Measurements from ENCODE around the gene SPRED3. TPM values are rescaled to one million over a fixed set of nuclear protein-coding genes. Genes with fewer than 3 reads are reported as not detected.
A peak's percentile ranks its signal among the peaks of the same experiment; 100 is the strongest.

The SPRED3 gene
- total and polyA plus RNA-seq, 9 of the 15 experiments (the other 6 are each of a cell fraction or from before 2014, with no cell fraction given), result 0.05 to 1.3 (median 0.36) TPM

DNA sequence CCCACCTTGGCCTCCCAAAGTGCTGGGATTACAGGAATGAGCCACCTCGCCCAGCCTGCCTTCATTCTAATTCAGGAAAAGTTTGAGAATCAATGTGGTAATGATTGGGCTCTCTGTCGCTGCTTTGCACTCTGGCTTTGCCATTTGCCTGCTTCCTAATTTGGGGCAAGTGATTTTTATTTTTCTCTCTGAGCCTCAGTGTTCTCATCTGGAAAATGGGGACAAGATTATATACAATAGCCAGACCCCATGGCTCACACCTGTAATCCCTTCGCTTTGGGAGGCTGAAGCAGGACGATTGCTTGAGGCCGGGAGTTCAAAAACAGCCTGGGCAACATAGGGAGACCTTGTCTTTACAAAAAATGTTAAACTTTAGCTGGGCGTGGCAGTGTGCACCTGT is 48.8 kb downstream of the SPRED3 start (continued):
- TF ChIP-seq, protein P1, sequence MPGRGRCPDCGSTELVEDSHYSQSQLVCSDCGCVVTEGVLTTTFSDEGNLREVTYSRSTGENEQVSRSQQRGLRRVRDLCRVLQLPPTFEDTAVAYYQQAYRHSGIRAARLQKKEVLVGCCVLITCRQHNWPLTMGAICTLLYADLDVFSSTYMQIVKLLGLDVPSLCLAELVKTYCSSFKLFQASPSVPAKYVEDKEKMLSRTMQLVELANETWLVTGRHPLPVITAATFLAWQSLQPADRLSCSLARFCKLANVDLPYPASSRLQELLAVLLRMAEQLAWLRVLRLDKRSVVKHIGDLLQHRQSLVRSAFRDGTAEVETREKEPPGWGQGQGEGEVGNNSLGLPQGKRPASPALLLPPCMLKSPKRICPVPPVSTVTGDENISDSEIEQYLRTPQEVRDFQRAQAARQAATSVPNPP (IDR thresholded peaks at IDR 0.05; ENCODE audit: borderline replicate concordance, insufficient read depth, insufficient read length), result no peak
- TF ChIP-seq STAT6 (CRISPR knock-in tag; IDR thresholded peaks at IDR 0.05), result no peak
- peak; percentile 75 for TF ChIP-seq CHD4 (IDR thresholded peaks at IDR 0.05; ENCODE audit: insufficient read depth, insufficient replicate concordance, low read depth, low read length, poor library complexity, severe bottlenecking)
- peak; percentile 97 for TF ChIP-seq BCOR (IDR thresholded peaks at IDR 0.05)
- TF ChIP-seq KDM1A (IDR thresholded peaks at IDR 0.05), result peak; percentile 80 to 82
- no peak for TF ChIP-seq ZNF41 (CRISPR knock-in tag; conservative IDR thresholded peaks at IDR 0.05)
- TF ChIP-seq CHD2 (IDR thresholded peaks at IDR 0.05; ENCODE audit: low read depth, low read length), result no peak
- TF ChIP-seq ZNF384 (IDR thresholded peaks at IDR 0.05; ENCODE audit: low read depth, low read length), result no peak
- TF ChIP-seq SLC30A9 (CRISPR knock-in tag; IDR thresholded peaks at IDR 0.05), result no peak
- peak; percentile 37 for TF ChIP-seq PHF20 (IDR thresholded peaks at IDR 0.05; ENCODE audit: partially characterized antibody)
- no peak for TF ChIP-seq MAZ (CRISPR knock-in tag; conservative IDR thresholded peaks at IDR 0.05 in 1 of 2, IDR thresholded peaks at IDR 0.05 in 1 of 2)
- no peak for TF ChIP-seq TARDBP (IDR thresholded peaks at IDR 0.05)
- TF ChIP-seq SMC3 (conservative IDR thresholded peaks at IDR 0.05; ENCODE audit: insufficient read depth, low read depth, low read length), result no peak
- peak; percentile 67; the same call in 1 of the 2 replicates for TF ChIP-seq HDAC2 (IDR thresholded peaks at IDR 0.05)
- no peak for TF ChIP-seq POLR2AphosphoS5 (IDR thresholded peaks at IDR 0.05; ENCODE audit: control insufficient read depth, insufficient read depth, low read depth, low read length)
- TF ChIP-seq ZFP36 (IDR thresholded peaks at IDR 0.05; ENCODE audit: low read depth, low read length, partially characterized antibody), result no peak
- no peak for TF ChIP-seq CBX3 (IDR thresholded peaks at IDR 0.05; ENCODE audit: borderline replicate concordance in 1 of 2, low read length in 2 of 2)
- no peak for TF ChIP-seq ZNF121 (CRISPR knock-in tag; conservative IDR thresholded peaks at IDR 0.05)
- peak; percentile 62 for TF ChIP-seq ADNP (tag; IDR thresholded peaks at IDR 0.05)
- TF ChIP-seq THRA (IDR thresholded peaks at IDR 0.05), result no peak
- TF ChIP-seq ZZZ3 (IDR thresholded peaks at IDR 0.05), result no peak
- no peak for TF ChIP-seq ZNF75A (CRISPR knock-in tag; IDR thresholded peaks at IDR 0.05)
- no peak for TF ChIP-seq ZFP30 (CRISPR knock-in tag; IDR thresholded peaks at IDR 0.05; ENCODE audit: borderline replicate concordance)
- no peak for TF ChIP-seq ZNF699 (CRISPR knock-in tag; IDR thresholded peaks at IDR 0.05; ENCODE audit: insufficient replicate concordance)
- no peak for TF ChIP-seq CBFB (CRISPR knock-in tag; IDR thresholded peaks at IDR 0.05)
- TF ChIP-seq NFE2 (IDR thresholded peaks at IDR 0.05; ENCODE audit: low read depth), result no peak
- TF ChIP-seq JUNB (CRISPR knock-in tag; conservative IDR thresholded peaks at IDR 0.05), result no peak
